ENCODE data around the gene XAGE3.
"Not testable (repeated sequence)": the region's sequence is repeated elsewhere in the genome, so short reads cannot be mapped to it uniquely, and the experiment has no call there.

XAGE3 gene

DNA sequence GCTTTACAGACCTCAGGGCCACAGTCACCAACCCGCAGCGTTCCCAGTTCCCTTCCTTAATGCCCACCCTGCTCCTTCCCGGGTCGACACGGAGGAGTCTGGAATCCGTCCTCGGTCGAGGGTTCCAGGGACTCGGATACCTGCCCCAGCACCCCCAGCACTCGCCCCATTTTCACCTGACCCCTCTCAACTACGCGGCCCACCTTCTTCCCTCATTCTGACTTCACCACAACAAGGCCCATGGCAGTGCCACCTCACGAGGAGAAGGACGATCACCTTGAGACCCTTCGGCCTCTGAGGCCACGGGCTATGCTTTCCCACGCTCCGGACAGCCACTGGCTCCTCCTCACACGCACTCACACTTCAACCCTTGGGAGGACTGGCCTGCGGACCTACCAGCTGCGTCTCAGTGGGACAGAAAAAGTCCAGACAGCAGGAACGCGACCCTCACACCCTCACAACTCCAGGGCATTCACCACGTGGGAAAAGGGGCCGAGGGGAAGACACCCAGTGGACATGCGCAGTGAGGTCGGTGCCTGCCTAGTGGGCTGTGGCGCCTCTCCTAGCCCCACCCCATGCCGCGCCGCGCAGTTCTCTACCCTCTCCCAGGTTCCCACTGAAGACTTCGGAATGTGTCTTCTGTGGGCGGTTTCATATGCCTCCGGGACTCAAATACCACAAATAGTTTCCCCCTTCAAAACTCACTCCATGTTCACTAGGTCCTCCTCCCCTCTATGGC, at the start of gene XAGE3:
XAGE3 (minus strand) TSS at position 474 of the 739 bp plus-strand sequence. CDS start 950 bp downstream, outside the sequence.
- no peak for DNase-seq

DNA sequence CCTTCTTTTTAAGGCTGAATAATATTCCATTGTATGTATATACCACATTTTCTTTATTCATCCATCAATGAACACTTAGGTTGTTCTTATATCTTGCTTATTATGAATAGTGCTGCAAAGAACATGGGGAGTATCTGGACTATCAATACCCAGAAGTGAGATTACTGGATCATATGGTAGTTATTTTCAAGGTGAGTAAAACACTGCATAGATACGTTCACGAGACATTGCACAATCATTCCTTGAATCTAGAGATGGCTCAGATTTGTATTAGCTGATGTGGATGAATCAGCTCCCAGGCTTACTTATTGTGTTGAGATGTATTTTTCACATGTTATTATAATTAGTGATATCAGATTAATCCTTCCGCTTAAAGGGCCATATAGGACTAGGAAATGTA, 46.8 kb upstream of the XAGE3 start:
- DNase-seq = not testable (repeated sequence)

DNA sequence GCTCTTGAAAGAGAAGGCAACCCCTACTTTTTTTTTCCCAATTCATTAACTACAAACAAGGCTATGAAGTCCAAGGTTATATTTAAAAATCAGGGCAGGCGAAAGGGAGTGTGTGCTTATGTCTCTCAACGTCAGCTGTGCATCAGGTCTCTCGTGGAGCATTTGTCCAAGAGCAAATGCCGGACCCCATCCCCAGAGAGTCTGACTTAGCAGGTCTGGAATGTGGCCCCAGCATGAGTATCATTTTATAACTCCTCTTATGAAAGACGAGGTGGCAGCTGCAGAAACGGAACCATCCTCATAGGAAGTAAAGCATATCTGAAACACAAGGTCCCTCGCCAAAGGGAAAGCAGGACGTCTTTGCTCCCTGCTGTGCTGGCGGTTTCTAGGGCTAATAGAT, 45.8 kb upstream of the XAGE3 start:
- DNase-seq = not testable (repeated sequence)

- DNase-seq = not testable (repeated sequence)
Observed at GRCh38 chrX:52909313-52909969, 41.6 kb upstream of the XAGE3 start.

DNA sequence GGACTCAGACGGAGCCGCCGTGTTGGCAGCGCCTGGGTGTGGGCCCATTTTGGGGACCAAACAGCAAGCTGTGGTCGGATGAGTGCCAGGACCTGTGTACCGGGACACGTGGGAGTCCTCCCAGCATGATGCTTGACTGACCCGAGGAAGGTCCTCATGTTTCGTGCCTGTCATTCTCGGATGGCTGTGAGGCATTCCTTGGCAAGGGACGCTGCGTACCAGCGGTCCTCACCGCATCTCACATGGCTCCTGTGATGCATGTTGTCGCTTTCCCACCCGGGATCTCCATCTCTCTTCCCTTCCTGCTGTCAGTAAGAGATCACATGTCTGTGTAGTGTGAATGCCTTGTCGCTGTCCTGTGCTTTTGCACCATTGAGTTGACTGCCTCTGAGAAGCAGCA, 40.0 kb upstream of the XAGE3 start:
- not testable (repeated sequence) for DNase-seq

DNA sequence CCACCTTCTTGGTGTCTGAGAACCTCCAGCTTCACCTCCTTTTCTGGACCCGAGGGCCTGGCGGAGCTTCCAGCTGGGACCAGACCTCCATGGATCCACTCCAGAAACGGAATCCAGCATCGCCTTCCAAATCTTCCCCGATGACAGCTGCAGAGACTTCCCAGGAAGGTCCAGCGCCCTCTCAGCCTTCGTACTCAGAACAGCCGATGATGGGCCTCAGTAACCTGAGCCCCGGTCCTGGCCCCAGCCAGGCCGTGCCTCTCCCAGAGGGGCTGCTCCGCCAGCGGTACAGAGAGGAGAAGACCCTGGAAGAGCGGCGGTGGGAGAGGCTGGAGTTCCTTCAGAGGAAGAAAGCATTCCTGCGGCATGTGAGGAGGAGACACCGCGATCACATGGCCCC, 39.3 kb upstream of the XAGE3 start:
- not testable (repeated sequence) for DNase-seq

GRCh38 chrX:52906072-52906471, 38.2 kb upstream of the XAGE3 start:
- DNase-seq = not testable (repeated sequence)

GRCh38 chrX:52905531-52905930, 37.6 kb upstream of the XAGE3 start:
- DNase-seq = not testable (repeated sequence)

- not testable (repeated sequence) for DNase-seq
Observed at GRCh38 chrX:52896855-52897709, 29.2 kb upstream of the XAGE3 start, which contains the start of gene FAM156B. TSS of gene FAM156B (plus strand) at chrX:52897330. CDS start at chrX:52907226, 9,896 bp downstream.

- DNase-seq = not testable (repeated sequence)
Observed at GRCh38 chrX:52896438-52896837, 28.6 kb upstream of the XAGE3 start.

GRCh38 chrX:52888090-52888489, 20.2 kb upstream of the XAGE3 start:
- DNase-seq = not testable (repeated sequence)

DNA sequence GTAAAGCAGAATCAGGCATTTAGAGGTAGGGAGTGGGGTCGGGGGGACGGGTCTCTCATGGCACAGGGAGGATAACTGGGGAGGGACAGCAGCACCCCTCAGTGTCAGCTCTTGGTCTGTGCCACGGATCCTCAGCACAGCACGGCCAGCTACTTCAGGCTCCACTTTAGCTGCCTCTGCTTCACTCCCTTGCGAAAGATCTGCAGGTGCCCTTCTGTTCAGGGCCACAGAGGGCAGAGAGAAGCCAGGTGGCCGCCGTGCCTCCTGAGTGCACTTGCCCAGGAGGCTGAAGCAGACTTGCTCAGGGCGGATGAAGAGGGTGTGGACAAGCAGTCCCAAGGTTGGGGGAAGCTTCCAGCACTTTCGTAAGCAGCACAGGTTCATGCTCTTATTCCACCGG, 19.6 kb upstream of the XAGE3 start:
- DNase-seq = not testable (repeated sequence)

GRCh38 chrX:52876386-52876785, 8.5 kb upstream of the XAGE3 start:
- not testable (repeated sequence) for DNase-seq

- DNase-seq = not testable (repeated sequence)
Observed at GRCh38 chrX:52875436-52875835, 7.6 kb upstream of the XAGE3 start.

- DNase-seq = no peak
Observed at GRCh38 chrX:52874661-52875060, 6.8 kb upstream of the XAGE3 start.

- not testable (repeated sequence) for DNase-seq
Observed at GRCh38 chrX:52873825-52874224, 5.9 kb upstream of the XAGE3 start.

- DNase-seq = no peak
Observed at GRCh38 chrX:52870046-52870445, 2.2 kb upstream of the XAGE3 start.

DNA sequence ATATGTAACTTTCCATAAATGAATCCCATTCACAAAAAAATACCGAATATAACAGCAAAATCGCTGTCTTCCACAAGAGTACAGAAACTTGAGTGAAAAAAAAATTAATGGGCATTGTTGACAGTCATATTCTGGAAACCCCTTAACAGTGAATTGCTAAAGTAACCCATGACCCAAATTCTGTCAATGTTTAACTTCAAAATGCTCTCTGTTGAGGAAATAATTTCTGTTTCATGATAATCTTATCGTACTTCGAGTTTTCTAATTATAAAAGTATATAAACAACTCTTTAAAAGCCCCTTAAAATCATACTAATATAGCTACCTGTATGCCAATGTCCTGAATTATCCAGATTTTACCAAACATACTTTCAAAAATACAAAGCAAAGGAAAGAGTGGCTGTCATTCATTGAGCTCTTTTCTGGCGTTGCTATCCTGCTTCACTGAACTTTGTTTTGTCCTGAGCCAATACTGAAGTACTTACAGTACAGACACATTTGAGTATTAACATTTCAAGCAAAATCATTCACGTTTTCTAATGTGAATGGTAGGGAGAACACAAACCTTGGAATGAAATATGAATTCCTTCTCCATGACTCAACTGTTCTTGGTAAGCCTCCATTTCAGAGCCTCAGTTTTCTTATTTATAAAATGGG, 2.4 kb downstream of the XAGE3 start:
- DNase-seq = no peak

DNA sequence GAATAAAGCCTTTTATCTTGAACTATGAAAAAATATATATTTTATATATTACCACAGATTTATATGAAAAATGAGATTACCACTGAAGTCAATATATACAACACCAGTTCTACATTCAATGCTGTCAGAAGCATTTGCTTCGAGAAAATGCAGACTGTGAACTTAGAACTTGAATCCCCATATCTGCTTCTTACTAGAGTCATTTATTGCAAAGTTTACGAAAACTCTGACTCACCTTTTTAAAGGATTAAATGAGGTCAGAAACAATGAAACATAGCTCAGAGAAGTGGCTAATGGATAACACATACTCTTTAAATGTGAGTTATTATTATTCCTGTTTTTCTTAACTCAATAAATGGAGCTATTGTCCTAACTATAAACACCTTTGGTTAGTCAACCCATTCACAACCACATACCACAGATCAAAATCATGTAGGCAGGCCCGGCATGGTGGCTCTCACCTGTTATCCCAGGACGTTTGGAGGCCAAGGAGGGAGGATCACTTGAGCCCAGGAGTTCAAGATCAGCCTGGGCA, 10.8 kb downstream of the XAGE3 start:
- not testable (repeated sequence) for DNase-seq

DNA sequence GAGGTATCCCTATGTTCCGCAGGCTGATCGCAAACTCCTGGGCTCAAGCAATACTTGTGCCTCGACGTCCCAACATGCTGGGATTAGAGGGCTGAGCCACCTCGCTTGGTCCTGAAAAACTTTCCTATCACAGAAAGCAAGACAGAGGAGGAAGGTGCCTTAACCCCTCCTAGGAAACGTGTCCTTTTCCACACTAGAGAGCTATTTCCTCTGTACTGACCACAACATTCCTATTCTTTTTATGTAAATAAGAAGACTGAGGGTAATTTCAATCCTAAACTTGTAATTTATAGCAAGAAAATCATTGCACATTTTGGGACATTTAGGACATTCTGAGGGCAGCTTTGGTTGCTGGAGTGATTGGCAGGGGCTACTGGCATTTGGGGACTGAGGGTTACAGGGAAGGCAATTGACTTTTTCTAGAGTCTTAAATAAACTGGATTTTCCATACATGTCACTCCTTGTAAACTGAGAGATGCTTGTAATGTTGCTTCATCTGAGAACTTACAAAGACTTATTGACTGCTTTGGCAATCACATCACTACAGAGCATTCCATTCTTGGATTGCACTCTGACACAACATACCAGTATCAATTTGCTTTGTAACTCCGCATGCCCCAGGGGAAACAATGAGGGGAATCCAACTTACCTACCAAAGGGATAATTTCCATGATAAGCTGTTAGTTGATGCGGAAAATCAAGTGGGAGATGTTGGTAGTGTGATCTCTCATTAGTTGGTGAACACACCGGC, 15.6 kb downstream of the XAGE3 start:
- DNase-seq = no peak

GRCh38 chrX:52843619-52844018, 24.3 kb downstream of the XAGE3 start:
- not testable (repeated sequence) for DNase-seq

DNA sequence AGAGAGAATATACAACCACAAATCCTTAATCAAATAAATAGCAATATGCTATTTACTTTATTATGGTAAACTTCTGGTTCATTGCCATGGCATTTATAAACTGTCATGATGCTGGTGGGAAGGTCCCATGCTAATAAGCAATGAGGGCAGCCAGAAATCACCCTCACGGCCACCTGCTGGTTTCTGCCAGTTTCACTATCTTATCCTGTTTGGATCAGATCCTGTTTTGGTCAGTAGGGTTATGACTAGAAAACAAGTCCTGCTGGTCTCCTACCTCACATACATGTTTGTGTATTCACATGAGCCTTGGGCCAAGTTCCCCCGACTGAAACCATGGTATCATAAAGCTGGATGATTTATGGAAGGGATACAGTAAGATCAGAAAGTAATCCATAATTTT, 28.7 kb downstream of the XAGE3 start:
- no peak for DNase-seq

Data from cerebellar nuclear complex (tissue), 1 donor.